HepG2 (cell line): ENCODE results near the gene UNKL. TPM values are rescaled to one million over a fixed set of nuclear protein-coding genes. Genes with fewer than 3 reads are reported as not detected.

Experiments used
- SP2 ChIP-seq: sonication (generic); formaldehyde crosslinking; IDR thresholded peaks from 2 replicates; pipeline ENCODE4 v1.5.1; 2020; ENCODE audit warnings: mild to moderate bottlenecking, missing genetic modification reagents
- ZBTB38 ChIP-seq: sonication (generic); formaldehyde crosslinking; IDR thresholded peaks from 2 replicates; pipeline ENCODE4 v1.5.1; 2020; ENCODE audit warnings: mild to moderate bottlenecking, missing genetic modification reagents
- ZNF253 ChIP-seq: sonication (generic); formaldehyde crosslinking; IDR thresholded peaks from 2 replicates; pipeline ENCODE4 v1.8.0; 2022; ENCODE audit warnings: mild to moderate bottlenecking, missing genetic modification reagents, borderline replicate concordance
- ZNF691 ChIP-seq: sonication (generic); formaldehyde crosslinking; IDR thresholded peaks from 2 replicates; pipeline ENCODE4 v1.4.0; 2020; ENCODE audit warnings: missing genetic modification reagents, low read depth, mild to moderate bottlenecking, borderline replicate concordance
- polyA plus RNA-seq, 8 experiments: library from polyadenylated mRNA; depleted of rRNA in 3 of 8; stranded (reverse) in 7 of 8; unstranded in 1 of 8; fragments of >200 nt; fragmentation: Illumina TruSeq in 4 of 8; extraction: Trizol in 4 of 8; gene quantifications; 2 replicates each; pipeline versions ENCODE4 v1.2.1 to v1.2.3, GENCODE V29; 2011 to 2016; ENCODE audit warnings: low read depth in 4 of 8, missing spikeins in 1 of 8, mixed read lengths in 1 of 8; ENCODE audit not compliant: insufficient read depth in 1 of 8
- total RNA-seq, 5 experiments: library from RNA; depleted of rRNA; stranded (reverse); fragments of >200 nt; fragmentation: Illumina TruSeq; extraction: Trizol; gene quantifications; 2 replicates each; pipeline ENCODE4 v1.2.3, GENCODE V29; 2016; ENCODE audit warnings: low read depth in 1 of 5
- TF ChIP-seq, protein P1 (sequence below): sonication (generic); formaldehyde crosslinking; IDR thresholded peaks from 2 replicates; pipeline ENCODE4 v1.8.0; 2022; ENCODE audit warnings: mild to moderate bottlenecking, missing genetic modification reagents, borderline replicate concordance
- TF ChIP-seq, protein P2 (sequence below): sonication (generic); formaldehyde crosslinking; IDR thresholded peaks from 2 replicates; pipeline ENCODE4 v1.5.1; 2020; ENCODE audit warnings: missing genetic modification reagents, mild to moderate bottlenecking, borderline replicate concordance
- TF ChIP-seq, protein P3 (sequence below), 2 experiments: sonication (generic) in 1 of 2; formaldehyde crosslinking in 1 of 2; IDR thresholded peaks; 2 replicates each; pipeline versions ENCODE4 v1.4.0 to v1.6.1; 2016 to 2020; ENCODE audit warnings: borderline replicate concordance in 1 of 2, low read depth in 1 of 2, mild to moderate bottlenecking in 1 of 2, missing genetic modification reagents in 1 of 2
- TF ChIP-seq, protein P4 (sequence below): sonication (generic); formaldehyde crosslinking; IDR thresholded peaks from 2 replicates; pipeline ENCODE4 v1.8.1; 2022; ENCODE audit warnings: mild to moderate bottlenecking, missing genetic modification reagents
- TF ChIP-seq, protein P5 (sequence below), 2 experiments: fragments of 450-650 bp in 1 of 2; sonication (generic) in 1 of 2; formaldehyde crosslinking; IDR thresholded peaks; 2 replicates each; pipeline versions ENCODE4 v1.5.0 to v1.8.0; 2020 to 2022; ENCODE audit warnings: mild to moderate bottlenecking in 1 of 2, missing genetic modification reagents in 1 of 2

Gene UNKL
- total and polyA plus RNA-seq, 2 of the 13 experiments (the other 11 are each of a cell fraction or from before 2014, with no cell fraction given): 10.4 to 17.6 TPM

- no peak for TF ChIP-seq ZNF691 (CRISPR knock-in tag)
- TF ChIP-seq ZNF253 (CRISPR knock-in tag): no peak
- TF ChIP-seq, protein P1, sequence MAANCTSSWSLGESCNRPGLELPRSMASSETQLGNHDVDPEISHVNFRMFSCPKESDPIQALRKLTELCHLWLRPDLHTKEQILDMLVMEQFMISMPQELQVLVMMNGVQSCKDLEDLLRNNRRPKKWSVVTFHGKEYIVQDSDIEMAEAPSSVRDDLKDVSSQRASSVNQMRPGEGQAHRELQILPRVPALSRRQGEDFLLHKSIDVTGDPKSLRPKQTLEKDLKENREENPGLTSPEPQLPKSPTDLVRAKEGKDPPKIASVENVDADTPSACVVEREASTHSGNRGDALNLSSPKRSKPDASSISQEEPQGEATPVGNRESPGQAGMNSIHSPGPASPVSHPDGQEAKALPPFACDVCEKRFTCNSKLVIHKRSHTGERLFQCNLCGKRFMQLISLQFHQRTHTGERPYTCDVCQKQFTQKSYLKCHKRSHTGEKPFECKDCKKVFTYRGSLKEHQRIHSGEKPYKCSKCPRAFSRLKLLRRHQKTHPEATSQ: no peak
- TF ChIP-seq, protein P2, sequence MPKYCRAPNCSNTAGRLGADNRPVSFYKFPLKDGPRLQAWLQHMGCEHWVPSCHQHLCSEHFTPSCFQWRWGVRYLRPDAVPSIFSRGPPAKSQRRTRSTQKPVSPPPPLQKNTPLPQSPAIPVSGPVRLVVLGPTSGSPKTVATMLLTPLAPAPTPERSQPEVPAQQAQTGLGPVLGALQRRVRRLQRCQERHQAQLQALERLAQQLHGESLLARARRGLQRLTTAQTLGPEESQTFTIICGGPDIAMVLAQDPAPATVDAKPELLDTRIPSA (CRISPR knock-in tag): no peak
- TF ChIP-seq SP2 (CRISPR knock-in tag): no peak
- TF ChIP-seq ZBTB38: no peak
- TF ChIP-seq, protein P3, sequence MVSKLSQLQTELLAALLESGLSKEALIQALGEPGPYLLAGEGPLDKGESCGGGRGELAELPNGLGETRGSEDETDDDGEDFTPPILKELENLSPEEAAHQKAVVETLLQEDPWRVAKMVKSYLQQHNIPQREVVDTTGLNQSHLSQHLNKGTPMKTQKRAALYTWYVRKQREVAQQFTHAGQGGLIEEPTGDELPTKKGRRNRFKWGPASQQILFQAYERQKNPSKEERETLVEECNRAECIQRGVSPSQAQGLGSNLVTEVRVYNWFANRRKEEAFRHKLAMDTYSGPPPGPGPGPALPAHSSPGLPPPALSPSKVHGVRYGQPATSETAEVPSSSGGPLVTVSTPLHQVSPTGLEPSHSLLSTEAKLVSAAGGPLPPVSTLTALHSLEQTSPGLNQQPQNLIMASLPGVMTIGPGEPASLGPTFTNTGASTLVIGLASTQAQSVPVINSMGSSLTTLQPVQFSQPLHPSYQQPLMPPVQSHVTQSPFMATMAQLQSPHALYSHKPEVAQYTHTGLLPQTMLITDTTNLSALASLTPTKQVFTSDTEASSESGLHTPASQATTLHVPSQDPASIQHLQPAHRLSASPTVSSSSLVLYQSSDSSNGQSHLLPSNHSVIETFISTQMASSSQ (IDR thresholded peaks at IDR 0.05; ENCODE audit: low read depth): no peak
- TF ChIP-seq, protein P3 (CRISPR knock-in tag; IDR thresholded peaks at IDR 0.05; ENCODE audit: borderline replicate concordance): no peak
- TF ChIP-seq, protein P4, sequence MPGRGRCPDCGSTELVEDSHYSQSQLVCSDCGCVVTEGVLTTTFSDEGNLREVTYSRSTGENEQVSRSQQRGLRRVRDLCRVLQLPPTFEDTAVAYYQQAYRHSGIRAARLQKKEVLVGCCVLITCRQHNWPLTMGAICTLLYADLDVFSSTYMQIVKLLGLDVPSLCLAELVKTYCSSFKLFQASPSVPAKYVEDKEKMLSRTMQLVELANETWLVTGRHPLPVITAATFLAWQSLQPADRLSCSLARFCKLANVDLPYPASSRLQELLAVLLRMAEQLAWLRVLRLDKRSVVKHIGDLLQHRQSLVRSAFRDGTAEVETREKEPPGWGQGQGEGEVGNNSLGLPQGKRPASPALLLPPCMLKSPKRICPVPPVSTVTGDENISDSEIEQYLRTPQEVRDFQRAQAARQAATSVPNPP (CRISPR knock-in tag): no peak
- TF ChIP-seq, protein P5, sequence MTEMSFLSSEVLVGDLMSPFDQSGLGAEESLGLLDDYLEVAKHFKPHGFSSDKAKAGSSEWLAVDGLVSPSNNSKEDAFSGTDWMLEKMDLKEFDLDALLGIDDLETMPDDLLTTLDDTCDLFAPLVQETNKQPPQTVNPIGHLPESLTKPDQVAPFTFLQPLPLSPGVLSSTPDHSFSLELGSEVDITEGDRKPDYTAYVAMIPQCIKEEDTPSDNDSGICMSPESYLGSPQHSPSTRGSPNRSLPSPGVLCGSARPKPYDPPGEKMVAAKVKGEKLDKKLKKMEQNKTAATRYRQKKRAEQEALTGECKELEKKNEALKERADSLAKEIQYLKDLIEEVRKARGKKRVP (CRISPR knock-in tag; IDR thresholded peaks at IDR 0.05): no peak
- TF ChIP-seq, all 625 proteins: peak for 0
Measured at GRCh38 chr16:1422076-1422475, 7.6 kb upstream of the UNKL start (continued).
